ENCODE measurements around the gene KIF2C. TPM values are rescaled to one million over a fixed set of nuclear protein-coding genes. Genes with fewer than 3 reads are reported as not detected.
A peak's percentile ranks its signal among the peaks of the same experiment; 100 is the strongest.

KIF2C gene
- total and polyA plus RNA-seq, 9 of the 15 experiments (the other 6 are each of a cell fraction or from before 2014, with no cell fraction given), result 84.9 to 226 (median 169) TPM

DNA sequence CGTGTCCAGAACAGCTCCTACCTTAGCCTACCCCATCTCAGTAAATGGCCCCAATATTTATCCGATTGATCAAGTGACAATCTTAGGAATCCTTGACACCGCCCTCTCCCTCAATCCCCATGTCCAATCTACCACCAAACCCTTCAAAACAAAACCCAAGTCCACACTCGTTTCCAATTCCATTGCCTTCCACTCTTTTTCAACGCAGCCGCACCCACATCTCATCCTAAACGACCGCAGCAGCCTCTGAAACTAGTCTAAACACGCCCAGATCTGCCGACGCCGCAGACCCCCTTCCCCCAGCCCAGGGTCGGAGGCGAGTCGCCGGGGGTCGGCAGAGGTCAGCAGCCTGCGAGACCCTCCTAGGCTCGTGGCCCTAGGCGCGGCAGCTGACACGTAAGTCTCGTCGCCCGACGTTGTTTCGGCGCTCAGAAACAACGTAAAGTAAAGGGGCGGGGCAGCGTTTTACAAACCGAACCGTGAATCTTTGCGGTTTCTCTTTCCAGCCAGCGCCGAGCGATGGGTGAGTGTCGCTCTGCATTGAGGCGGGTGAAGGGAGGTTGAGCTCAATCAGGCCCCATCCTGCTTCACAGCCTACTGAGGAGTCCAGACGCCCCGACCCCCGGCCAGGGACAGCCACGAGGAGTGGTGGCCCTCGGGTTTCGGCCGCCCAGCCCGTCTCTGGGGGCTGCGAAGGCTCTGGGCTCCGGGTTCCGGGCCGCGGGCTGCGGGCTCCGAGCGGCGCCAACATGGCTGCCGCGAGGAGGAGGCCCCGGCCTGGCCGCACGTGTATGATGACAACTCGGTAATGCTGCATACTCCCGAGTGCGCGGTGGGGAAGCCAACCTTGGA lies 35.7 kb downstream of the KIF2C start, which contains the start of gene RPS8 (continued):
- TF ChIP-seq E2F3 (CRISPR knock-in tag; IDR thresholded peaks at IDR 0.05) (0 out of 2 replicates have a peak, but pooled peaks have one; percentile 78), SMAD1 (IDR thresholded peaks at IDR 0.05; ENCODE audit: low read depth, low read length, partially characterized antibody) (peak; percentile 98), HDAC8 (tag; IDR thresholded peaks at IDR 0.05) (0 out of 2 replicates have a peak, but pooled peaks have one; percentile 78), ZEB2 (IDR thresholded peaks at IDR 0.05) (peak; percentile 80), XRCC5 (IDR thresholded peaks at IDR 0.05; ENCODE audit: low read depth, low read length) (no peak; the same call in 1 of the 2 replicates), HMGXB4 (CRISPR knock-in tag; IDR thresholded peaks at IDR 0.05) (no peak; the same call in 1 of the 2 replicates), BMI1 (IDR thresholded peaks at IDR 0.05; ENCODE audit: low read length) (no peak), DPF2 (IDR thresholded peaks at IDR 0.05) (peak; percentile 93), CBX5 (IDR thresholded peaks at IDR 0.05; ENCODE audit: borderline replicate concordance, low read depth) (no peak), ZNF830 (CRISPR knock-in tag; IDR thresholded peaks at IDR 0.05) (peak; percentile 72; the same call in 1 of the 2 replicates), NFXL1 (CRISPR knock-in tag; IDR thresholded peaks at IDR 0.05) (no peak), NR2C1 (IDR thresholded peaks at IDR 0.05) (peak; percentile 79), NR2C1 (tag; IDR thresholded peaks at IDR 0.05) (peak; percentile 74), ATF1 (CRISPR knock-in tag; IDR thresholded peaks at IDR 0.05) (peak; percentile 98), ATF1 (tag; IDR thresholded peaks at IDR 0.05) (peak; percentile 100), CHD4 (IDR thresholded peaks at IDR 0.05; ENCODE audit: insufficient read depth, insufficient replicate concordance, low read depth, low read length, poor library complexity, severe bottlenecking) (no peak), NFE2L1 (tag; IDR thresholded peaks at IDR 0.05; ENCODE audit: borderline replicate concordance, low read depth) (no peak), MEF2D (tag; conservative IDR thresholded peaks at IDR 0.05; ENCODE audit: low read depth) (peak; percentile 4; the same call in 1 of the 2 replicates), PRMT5 (CRISPR knock-in tag; IDR thresholded peaks at IDR 0.05) (no peak), HDAC2 (IDR thresholded peaks at IDR 0.05) (peak; percentile 97), CBFA2T3 (IDR thresholded peaks at IDR 0.05) (peak; percentile 46), ZNF224 (CRISPR knock-in tag; IDR thresholded peaks at IDR 0.05) (no peak; the same call in 1 of the 2 replicates), NFRKB (IDR thresholded peaks at IDR 0.05; ENCODE audit: low read depth) (peak; percentile 98), ZNF445 (CRISPR knock-in tag; IDR thresholded peaks at IDR 0.05; ENCODE audit: low read depth) (0 out of 2 replicates have a peak, but pooled peaks have one; percentile 71), SREBF2 (CRISPR knock-in tag; IDR thresholded peaks at IDR 0.05) (no peak), ZFX (CRISPR knock-in tag; IDR thresholded peaks at IDR 0.05) (peak; percentile 96)
- TF ChIP-seq, protein P1, sequence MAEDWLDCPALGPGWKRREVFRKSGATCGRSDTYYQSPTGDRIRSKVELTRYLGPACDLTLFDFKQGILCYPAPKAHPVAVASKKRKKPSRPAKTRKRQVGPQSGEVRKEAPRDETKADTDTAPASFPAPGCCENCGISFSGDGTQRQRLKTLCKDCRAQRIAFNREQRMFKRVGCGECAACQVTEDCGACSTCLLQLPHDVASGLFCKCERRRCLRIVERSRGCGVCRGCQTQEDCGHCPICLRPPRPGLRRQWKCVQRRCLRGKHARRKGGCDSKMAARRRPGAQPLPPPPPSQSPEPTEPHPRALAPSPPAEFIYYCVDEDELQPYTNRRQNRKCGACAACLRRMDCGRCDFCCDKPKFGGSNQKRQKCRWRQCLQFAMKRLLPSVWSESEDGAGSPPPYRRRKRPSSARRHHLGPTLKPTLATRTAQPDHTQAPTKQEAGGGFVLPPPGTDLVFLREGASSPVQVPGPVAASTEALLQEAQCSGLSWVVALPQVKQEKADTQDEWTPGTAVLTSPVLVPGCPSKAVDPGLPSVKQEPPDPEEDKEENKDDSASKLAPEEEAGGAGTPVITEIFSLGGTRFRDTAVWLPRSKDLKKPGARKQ (CRISPR knock-in tag; IDR thresholded peaks at IDR 0.05), result no peak
- TF ChIP-seq, protein P2, sequence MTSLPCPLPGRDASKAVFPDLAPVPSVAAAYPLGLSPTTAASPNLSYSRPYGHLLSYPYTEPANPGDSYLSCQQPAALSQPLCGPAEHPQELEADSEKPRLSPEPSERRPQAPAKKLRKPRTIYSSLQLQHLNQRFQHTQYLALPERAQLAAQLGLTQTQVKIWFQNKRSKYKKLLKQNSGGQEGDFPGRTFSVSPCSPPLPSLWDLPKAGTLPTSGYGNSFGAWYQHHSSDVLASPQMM (CRISPR knock-in tag; IDR thresholded peaks at IDR 0.05), result no peak

Data from K562 (cell line).